Large intestine (tissue), 3 donors: Measurements from ENCODE around the gene AKNA. TPM values are rescaled to one million over a fixed set of nuclear protein-coding genes. Genes with fewer than 3 reads are reported as not detected.
A peak's percentile ranks its signal among the peaks of the same experiment; 100 is the strongest.

ENCODE experiments used
- DNase-seq, 2 donors: peaks; one replicate each; pipeline versions ENCODE4 v3.0.0 to v3.0.0-alpha.2; 2013
- H3K27ac ChIP-seq: one replicate; pipeline ENCODE4 v1.5.1; 2013; ENCODE audit warnings: low read length
- H3K27me3 ChIP-seq: 2 replicates; pipeline ENCODE4 v1.6.1; 2013; ENCODE audit warnings: low read length; ENCODE audit not compliant: control insufficient read depth, insufficient read depth
- H3K36me3 ChIP-seq: 2 replicates; pipeline ENCODE4 v1.6.1; 2013; ENCODE audit warnings: low read length; ENCODE audit not compliant: control insufficient read depth, insufficient read depth
- H3K4me1 ChIP-seq: one replicate; pipeline ENCODE4 v1.6.1; 2013; ENCODE audit warnings: low read length; ENCODE audit not compliant: control insufficient read depth, insufficient read depth
- H3K4me3 ChIP-seq: one replicate; pipeline ENCODE4 v1.5.1; 2013; ENCODE audit warnings: low read length
- H3K9me3 ChIP-seq: one replicate; pipeline ENCODE4 v1.6.1; 2013; ENCODE audit warnings: mild to moderate bottlenecking, low read depth, low read length, moderate library complexity; ENCODE audit not compliant: control insufficient read depth
- WGBS: methylation state at CpG from one replicate; pipeline ENCODE4 v1.1.5; 2013; ENCODE audit warnings: low lambda C conversion rate; ENCODE audit not compliant: insufficient coverage; 5-methylcytosine and 5-hydroxymethylcytosine counted together
- polyA plus RNA-seq: library from polyadenylated mRNA; unstranded; fragments of 120-200 nt; gene quantifications from one replicate; pipeline ENCODE4 v1.2.1, GENCODE V29; 2013

AKNA gene
- polyA plus RNA-seq, 1 donor, result 12.0 TPM

DNA sequence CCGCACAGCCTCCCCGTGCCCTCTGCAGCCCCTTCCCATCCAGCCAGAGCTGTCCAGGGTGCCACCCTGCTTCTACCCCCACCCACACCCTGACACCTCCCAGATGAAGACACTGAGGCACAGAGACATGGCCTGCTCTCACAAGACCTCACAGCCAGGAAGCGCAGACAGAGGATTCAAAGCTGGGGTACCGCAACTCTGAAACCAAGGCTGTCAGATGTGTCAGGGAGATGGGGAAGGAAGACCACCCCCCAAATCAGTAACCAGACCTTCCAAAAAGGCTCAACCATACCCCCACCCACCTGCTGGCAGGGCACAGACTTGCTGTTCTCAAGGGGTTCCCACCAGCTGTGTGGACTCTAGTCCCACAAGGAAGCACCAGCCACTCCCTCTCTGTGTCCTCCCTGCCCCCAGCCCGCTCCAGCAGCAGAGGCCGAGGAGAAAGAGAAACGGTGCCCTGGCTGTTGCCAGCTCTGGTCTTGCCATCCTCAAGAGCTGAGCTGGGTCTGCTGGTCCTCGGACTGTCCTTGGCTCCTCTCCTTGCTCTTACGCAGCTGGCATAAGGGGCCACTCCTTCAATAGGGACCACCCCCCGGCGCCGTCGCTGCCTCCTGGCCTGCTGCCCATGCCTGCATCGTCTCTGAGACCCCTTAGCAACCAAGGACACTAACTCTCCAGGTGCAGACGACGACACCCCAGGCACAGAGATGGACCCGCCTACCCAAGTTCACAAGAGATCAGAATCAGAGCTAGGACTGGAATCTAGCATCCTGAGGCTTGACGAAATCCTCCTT lies 699 bp downstream of the AKNA start:
- H3K4me1 ChIP-seq, result peaks cover 27% of the 10 kb centered on the region
- peak; percentile 63 to 76 for DNase-seq
- no CpG with 5 or more reads among the region's 18 CpGs for WGBS

DNA sequence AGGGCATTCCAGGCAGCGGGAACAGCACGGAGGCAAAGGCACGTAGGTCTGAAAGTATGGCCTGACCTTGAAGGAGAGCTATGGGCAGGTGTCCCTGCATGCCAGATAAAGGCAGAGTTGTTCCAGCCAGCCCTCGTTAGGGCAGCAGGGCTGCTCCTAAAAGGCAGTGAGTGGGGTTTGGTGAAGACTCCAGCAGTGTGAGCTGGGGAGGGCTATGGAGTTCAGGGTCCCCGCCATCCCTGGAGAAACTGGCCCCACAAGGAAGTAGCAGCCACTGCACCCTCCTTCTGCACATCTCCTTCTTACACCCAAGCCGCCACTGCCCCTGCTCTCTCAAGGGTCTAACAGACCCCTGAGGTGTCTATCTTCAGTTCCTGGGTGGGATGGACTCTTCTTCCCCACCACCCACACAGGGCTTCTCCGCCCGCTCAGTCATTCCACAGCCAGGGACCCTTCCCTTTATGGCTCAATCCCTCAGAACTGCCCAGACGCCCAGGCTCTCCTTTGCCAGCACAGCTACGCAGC lies 1.4 kb downstream of the AKNA start:
- Histone ChIP-seq H3K4me3 (peak overlapping the region; percentile 49), H3K27ac (peak overlapping the region; percentile 67), H3K36me3 (peaks cover 2% of the 10 kb centered on the region), H3K4me1 (peaks cover 26% of the 10 kb centered on the region), H3K9me3 (no peaks in the 10 kb centered on the region), H3K27me3 (no peaks in the 10 kb centered on the region)
- 83% methylated on average over 1 of the region's 10 CpGs for WGBS
- DNase-seq, result no peak

More for the DNA sequence above, 699 bp downstream of the AKNA start:
- Histone ChIP-seq H3K36me3 (peaks cover under 1% of the 10 kb centered on the region), H3K4me3 (peak overlapping the region; percentile 49), H3K27me3 (no peaks in the 10 kb centered on the region), H3K27ac (peak overlapping the region; percentile 67), H3K9me3 (no peaks in the 10 kb centered on the region)

DNA sequence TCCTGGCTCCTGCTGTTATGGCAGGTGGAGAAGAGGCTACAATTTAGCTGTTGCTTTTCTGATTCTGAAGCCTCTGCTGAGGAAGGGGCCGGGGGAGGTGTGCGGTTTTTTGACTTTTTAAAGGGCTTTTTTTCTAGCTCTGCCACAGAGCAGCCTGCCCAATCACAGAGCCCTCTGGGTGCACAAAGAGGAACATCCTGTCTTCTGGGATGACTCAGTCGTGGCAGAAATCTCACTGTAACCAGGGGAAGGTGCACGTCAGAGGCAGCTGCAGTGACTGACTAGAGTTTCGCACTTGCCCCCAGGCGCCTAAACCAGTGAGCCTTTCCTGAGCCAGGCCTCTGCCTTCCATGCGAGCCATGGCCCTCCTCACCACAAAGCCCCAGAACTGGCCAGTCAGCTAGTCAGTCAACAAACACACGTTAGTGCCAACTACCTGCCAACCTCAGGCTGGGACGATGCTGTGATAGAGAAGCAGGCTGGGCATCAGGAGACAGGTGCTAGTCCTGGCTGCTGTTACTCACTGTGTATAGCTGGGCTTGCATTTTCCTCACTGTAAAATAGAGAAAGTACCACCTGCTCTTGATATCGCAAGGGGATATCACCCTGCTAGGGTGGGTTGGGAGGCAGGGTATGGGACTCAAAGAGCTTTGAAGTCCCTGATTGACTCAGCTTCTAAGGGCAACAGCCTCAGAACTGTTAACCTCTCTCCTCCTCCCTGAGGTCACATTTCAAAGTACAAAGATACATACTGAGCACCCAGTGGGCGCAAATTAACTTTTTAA lies 2.2 kb downstream of the AKNA start:
- 40% methylated on average over 1 of the region's 11 CpGs for WGBS
- peaks cover 9% of the 10 kb centered on the region for H3K36me3 ChIP-seq
- H3K27me3 ChIP-seq, result no peaks in the 10 kb centered on the region
- DNase-seq, result peak; percentile 33 to 72
- peak overlapping the region; percentile 49 for H3K4me3 ChIP-seq
- peak overlapping the region; percentile 67 for H3K27ac ChIP-seq
- H3K9me3 ChIP-seq, result no peaks in the 10 kb centered on the region
- H3K4me1 ChIP-seq, result peaks cover 26% of the 10 kb centered on the region

DNA sequence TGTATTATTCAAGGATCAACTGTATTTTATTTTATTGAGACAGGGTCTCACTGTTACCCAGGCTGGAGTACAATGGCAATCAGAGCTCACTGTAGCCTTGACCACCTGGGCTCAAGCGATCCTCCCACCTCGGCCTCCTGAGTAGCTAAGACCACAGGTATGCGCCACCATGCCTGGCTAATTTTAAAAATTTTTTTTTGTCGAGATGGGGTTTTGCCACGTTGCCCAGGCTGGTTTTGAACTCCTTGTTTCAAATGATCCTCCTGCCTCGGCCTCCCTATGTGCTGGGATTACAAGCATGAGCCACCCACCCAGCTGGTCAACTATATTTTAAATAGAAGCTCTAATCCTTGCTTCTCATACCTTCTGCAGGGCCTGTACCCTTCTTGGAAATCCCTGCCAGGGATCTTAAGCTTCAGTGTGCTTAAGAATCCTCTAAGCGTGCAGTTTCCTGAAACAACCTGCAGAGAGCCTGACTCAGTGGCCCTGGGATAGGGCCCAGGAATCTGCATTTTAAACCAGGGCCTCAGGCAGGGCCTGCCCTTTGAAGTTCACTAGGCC lies 2.9 kb downstream of the AKNA start:
- Histone ChIP-seq H3K9me3 (no peaks in the 10 kb centered on the region), H3K4me1 (peaks cover 26% of the 10 kb centered on the region), H3K27ac (no peak overlapping the region), H3K27me3 (no peaks in the 10 kb centered on the region), H3K4me3 (no peak overlapping the region), H3K36me3 (peaks cover 12% of the 10 kb centered on the region)
- DNase-seq, result no peak
- WGBS, result no CpG with 5 or more reads among the region's 7 CpGs

DNA sequence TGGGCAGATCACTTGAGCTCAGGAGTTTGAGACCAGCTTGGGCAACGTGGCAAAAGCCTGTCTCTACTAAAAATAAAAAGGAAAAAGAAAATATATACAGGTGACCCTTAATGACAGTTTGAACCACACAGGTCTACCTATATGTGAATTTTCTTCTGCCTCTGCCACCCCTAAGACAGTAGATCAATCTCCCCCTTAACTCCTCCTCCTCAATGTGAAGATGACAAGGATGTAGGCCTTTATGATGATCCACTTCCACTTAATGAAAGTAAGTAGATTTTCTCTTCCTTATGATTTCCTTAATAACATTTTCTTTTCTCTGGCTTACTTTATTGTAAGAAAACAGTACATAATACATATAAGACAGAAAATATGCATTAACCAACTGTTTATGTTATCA lies 3.4 kb downstream of the AKNA start:
- no CpG with 5 or more reads among the region's 1 CpG for WGBS
- Histone ChIP-seq H3K36me3 (peaks cover 14% of the 10 kb centered on the region), H3K4me3 (no peak overlapping the region), H3K9me3 (no peaks in the 10 kb centered on the region), H3K27ac (no peak overlapping the region), H3K4me1 (peaks cover 26% of the 10 kb centered on the region), H3K27me3 (no peaks in the 10 kb centered on the region)
- no peak for DNase-seq

DNA sequence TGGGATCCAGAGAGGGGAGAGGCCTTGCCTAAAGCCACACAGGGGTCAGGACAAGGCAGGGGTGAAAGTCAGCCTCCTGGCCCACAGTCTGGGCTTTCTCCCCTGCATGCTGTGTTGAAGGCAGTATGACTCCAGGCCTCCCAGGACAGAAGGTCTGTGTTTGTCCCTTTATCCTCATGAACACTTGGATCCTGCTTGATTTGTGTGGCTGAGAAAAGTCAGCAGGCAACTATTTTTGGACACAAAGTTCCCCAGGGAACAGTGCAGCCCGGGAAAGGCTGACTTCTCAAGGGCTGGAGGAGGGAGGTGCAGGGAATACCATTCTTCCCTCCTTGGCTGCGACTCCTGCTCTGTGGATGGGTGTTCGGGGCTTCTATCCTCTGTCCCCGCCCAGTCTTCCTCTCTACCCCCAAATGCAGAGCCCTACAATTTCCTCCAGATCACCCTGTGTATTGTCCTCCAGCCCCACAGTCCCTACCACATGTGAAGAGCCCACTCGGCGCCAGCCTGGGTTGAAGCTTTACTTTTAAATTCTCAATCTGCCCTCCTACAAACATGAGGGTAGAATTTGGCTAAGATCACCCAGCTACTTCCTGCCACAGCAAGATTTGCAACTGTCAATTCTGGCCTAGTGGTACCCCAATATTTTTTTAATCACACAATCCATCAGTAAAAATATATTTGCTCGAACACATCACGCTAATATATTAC lies 4.1 kb downstream of the AKNA start:
- H3K36me3 ChIP-seq, result peaks cover 21% of the 10 kb centered on the region
- H3K4me1 ChIP-seq, result peaks cover 26% of the 10 kb centered on the region
- no peak overlapping the region for H3K4me3 ChIP-seq
- H3K27me3 ChIP-seq, result no peaks in the 10 kb centered on the region
- peak overlapping the region; percentile 34 for H3K27ac ChIP-seq
- no peak for DNase-seq
- no peaks in the 10 kb centered on the region for H3K9me3 ChIP-seq
- WGBS, result no CpG with 5 or more reads among the region's 8 CpGs

DNA sequence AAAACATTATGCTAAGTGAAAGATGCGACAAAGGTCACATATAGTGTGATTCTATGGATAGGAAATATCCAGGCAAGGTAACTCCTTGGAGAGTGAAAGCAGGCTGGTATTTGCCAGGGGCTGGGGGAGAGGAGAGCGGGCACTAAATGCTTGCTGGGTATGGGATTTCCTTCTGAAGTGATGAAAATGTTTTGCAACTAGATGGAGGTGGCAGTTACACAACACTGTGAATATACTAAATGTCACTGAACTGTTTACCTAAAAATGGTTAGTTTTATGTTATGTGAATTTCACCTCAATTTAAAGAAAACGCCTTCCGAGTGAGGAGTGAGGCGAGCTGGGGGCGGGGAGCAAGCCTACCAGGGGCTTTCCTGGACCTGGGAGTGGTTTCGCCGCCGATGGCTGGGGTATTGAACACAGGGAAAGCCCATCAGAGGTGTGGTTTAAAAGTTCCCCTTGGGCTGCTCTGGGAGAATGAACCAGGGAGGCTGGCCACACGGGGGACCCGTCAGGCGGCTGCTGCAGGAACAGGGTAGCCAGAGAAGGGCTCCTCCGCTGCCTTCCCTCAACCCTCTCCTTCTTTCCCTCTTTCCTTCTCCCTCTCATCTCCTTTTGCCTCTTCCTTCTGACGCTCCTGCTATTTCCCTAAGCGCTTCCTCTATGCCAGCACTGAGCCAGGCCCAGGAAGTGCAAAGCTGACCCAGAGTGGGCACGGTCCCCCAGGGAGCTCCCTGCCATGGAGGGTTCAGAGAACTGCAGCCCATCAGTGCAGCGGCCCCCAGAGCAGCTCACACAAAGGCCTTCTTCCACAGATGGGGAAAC lies 4.9 kb downstream of the AKNA start:
- peaks cover 27% of the 10 kb centered on the region for H3K36me3 ChIP-seq
- H3K9me3 ChIP-seq, result no peaks in the 10 kb centered on the region
- H3K27ac ChIP-seq, result peak overlapping the region; percentile 34
- H3K27me3 ChIP-seq, result no peaks in the 10 kb centered on the region
- DNase-seq, result no peak
- peaks cover 21% of the 10 kb centered on the region for H3K4me1 ChIP-seq
- 73% methylated on average over 5 of the region's 17 CpGs for WGBS
- H3K4me3 ChIP-seq, result no peak overlapping the region

DNA sequence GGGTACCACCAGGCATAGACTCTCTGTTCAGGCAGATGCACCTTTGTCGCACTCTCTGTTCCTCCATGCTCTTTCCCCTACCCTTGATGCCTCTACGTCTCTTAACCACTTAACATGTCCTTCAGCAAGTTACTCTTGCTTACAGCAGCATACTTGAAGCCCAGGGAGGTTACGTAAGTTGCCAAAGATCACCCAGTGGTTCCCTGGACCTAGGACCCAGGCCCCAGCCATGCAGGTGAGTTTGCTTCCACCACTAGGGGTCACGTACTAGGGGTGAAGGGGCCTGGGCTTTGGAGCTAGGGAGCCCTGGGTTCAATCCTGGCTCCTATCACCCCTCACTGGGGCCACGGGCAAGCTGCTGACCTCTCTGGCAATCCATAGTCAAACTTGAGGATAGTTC lies 8.9 kb downstream of the AKNA start:
- no peak for DNase-seq
- Histone ChIP-seq H3K4me3 (no peak overlapping the region), H3K4me1 (no peaks in the 10 kb centered on the region), H3K27ac (no peak overlapping the region), H3K36me3 (peaks cover 46% of the 10 kb centered on the region), H3K9me3 (no peaks in the 10 kb centered on the region), H3K27me3 (no peaks in the 10 kb centered on the region)
- WGBS, result no CpG with 5 or more reads among the region's 5 CpGs

DNA sequence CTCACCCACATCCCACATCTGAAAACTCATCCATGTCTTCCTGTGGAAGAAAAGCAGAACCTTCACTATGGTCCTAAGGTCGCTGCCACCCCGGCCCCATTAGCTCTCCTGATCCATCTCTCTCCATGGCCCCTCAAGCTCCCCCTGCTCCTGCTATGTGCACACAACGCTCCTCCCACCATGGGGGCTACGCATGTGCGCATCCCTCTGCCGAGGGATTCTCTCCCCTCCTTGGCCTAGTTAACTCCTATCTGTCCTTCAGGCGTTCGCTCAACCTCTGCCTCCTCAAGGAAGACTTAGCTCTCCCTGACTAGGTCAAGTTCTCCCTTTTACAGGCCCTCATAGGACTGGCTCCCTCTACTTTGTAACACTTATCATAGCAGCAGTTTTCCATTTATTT lies 9.8 kb downstream of the AKNA start:
- Histone ChIP-seq H3K4me1 (no peaks in the 10 kb centered on the region), H3K9me3 (no peaks in the 10 kb centered on the region), H3K27ac (no peak overlapping the region), H3K4me3 (no peak overlapping the region), H3K36me3 (peaks cover 52% of the 10 kb centered on the region), H3K27me3 (no peaks in the 10 kb centered on the region)
- WGBS, result no CpG with 5 or more reads among the region's 8 CpGs
- no peak for DNase-seq
